ENCODE measurements around the gene KCNQ1.
A peak's percentile ranks its signal among the peaks of the same experiment; 100 is the strongest.

The KCNQ1 gene

DNA sequence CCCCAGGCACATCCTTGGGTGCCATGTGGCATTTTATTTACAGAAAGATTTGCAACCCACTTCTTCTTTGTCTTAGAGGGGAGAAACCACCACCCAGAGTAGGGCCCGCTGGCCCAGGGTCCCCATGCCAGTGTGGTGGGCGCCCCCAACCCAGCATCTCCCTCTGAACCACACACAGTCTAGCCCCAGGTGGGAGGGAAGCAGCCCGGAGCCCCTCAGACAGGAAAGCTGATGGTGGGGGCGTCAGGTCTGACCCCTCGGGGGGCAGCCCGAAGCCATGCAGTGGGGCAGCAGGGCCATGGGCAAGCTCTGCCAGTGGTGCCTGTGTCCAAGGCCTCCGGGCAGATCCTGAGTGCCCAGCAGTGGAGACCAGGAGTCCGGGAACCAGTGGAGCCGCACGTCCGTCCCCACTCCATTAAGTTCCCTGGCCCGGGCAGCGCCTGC is 12.2 kb upstream of the KCNQ1 start:
- no peak for TF ChIP-seq PAX5 (IDR thresholded peaks at IDR 0.05; ENCODE audit: insufficient read depth, low read length, severe bottlenecking)
- no peak for TF ChIP-seq POU2F2 (IDR thresholded peaks at IDR 0.05; ENCODE audit: low read depth, low read length)
- TF ChIP-seq POLR2AphosphoS5 (IDR thresholded peaks at IDR 0.05; ENCODE audit: low read depth, low read length) = no peak
- no peak for TF ChIP-seq SPI1 (IDR thresholded peaks at IDR 0.05; ENCODE audit: low read depth, low read length)
- no peak for TF ChIP-seq POLR2A (IDR thresholded peaks at IDR 0.05; ENCODE audit: low read depth, low read length)
- TF ChIP-seq TAF1 (IDR thresholded peaks at IDR 0.05; ENCODE audit: low read depth, low read length) = no peak
- FAIRE-seq (no peak), DNase-seq (ENCODE audit: insufficient read length, low spot score) (no peak)

- FAIRE-seq = no peak
- no peak for TF ChIP-seq SPI1 (IDR thresholded peaks at IDR 0.05; ENCODE audit: low read depth, low read length)
- TF ChIP-seq TAF1 (IDR thresholded peaks at IDR 0.05; ENCODE audit: low read depth, low read length) = no peak
- TF ChIP-seq PAX5 (IDR thresholded peaks at IDR 0.05; ENCODE audit: insufficient read depth, low read length, severe bottlenecking) = no peak
- TF ChIP-seq POU2F2 (IDR thresholded peaks at IDR 0.05; ENCODE audit: low read depth, low read length) = no peak
- no peak for TF ChIP-seq POLR2A (IDR thresholded peaks at IDR 0.05; ENCODE audit: low read depth, low read length)
- TF ChIP-seq POLR2AphosphoS5 (IDR thresholded peaks at IDR 0.05; ENCODE audit: low read depth, low read length) = no peak
Measured at GRCh38 chr11:2433106-2433925, 11.5 kb upstream of the KCNQ1 start.

DNA sequence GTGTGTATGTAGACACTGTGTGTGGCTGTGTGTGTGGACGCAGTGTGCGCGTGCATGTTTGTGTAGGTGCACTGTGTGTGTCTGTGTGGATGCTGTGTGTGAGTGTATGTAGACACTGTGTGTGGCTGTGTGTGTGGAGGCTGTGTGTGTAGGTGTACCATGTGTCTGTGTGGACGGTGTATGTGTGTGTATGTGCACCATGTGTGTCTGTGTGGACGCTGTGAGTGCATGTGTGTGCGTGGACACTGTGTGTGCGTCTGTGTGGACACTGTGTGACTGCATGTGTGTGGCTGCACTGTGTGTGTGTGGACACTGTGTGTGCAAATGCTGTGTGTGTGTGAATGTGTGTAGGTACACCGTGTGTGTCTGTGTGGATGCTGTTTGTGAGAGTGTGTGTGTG is 10.8 kb upstream of the KCNQ1 start:
- no peak for TF ChIP-seq TAF1 (IDR thresholded peaks at IDR 0.05; ENCODE audit: low read depth, low read length)
- no peak for TF ChIP-seq POU2F2 (IDR thresholded peaks at IDR 0.05; ENCODE audit: low read depth, low read length)
- no peak for TF ChIP-seq POLR2A (IDR thresholded peaks at IDR 0.05; ENCODE audit: low read depth, low read length)
- TF ChIP-seq PAX5 (IDR thresholded peaks at IDR 0.05; ENCODE audit: insufficient read depth, low read length, severe bottlenecking) = no peak
- no peak for TF ChIP-seq SPI1 (IDR thresholded peaks at IDR 0.05; ENCODE audit: low read depth, low read length)
- TF ChIP-seq POLR2AphosphoS5 (IDR thresholded peaks at IDR 0.05; ENCODE audit: low read depth, low read length) = no peak
- peak; percentile 70 for FAIRE-seq
- no peak for DNase-seq (ENCODE audit: insufficient read length, low spot score)

More at GRCh38 chr11:2433106-2433925, 11.5 kb upstream of the KCNQ1 start:
- DNase-seq (ENCODE audit: insufficient read length, low spot score) = no peak

GRCh38 chr11:2434506-2435255 is 10.1 kb upstream of the KCNQ1 start:
- no peak for FAIRE-seq
- no peak for DNase-seq (ENCODE audit: insufficient read length, low spot score)
- TF ChIP-seq POLR2AphosphoS5 (IDR thresholded peaks at IDR 0.05; ENCODE audit: low read depth, low read length) (no peak), POU2F2 (IDR thresholded peaks at IDR 0.05; ENCODE audit: low read depth, low read length) (no peak), PAX5 (IDR thresholded peaks at IDR 0.05; ENCODE audit: insufficient read depth, low read length, severe bottlenecking) (no peak), POLR2A (IDR thresholded peaks at IDR 0.05; ENCODE audit: low read depth, low read length) (no peak), TAF1 (IDR thresholded peaks at IDR 0.05; ENCODE audit: low read depth, low read length) (no peak)

DNA sequence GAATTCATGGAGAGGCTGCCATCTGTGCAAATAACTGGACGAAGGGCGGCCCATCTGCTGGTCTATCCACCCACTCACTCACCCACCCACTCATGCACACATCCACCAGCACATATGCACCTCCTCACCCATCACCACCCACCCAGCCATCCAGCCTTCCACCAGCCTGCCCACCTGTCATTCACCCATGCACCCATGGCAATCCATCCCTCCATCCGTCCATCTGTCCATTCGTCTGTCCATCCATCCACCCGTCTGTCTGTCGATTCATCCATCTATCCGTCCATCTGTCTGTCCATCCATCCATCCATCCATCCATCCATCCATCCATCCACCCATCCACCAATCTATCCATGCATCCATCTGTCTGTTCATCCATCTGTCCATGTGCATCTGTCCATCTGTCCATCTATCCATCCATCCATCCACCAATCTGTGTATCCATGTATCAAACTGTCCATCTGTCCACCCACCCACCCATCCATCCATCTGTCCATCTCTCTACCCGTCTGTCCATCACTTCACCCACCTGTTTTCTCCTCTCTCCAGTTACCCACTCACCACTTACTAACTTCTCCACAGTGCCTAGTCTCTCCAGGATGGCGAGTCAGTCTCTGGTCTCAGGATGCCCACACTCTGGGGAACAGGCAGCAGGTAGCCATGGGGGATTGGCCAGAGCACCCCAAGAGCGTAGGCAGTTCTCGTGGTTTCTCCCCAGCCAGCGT is 9.4 kb upstream of the KCNQ1 start:
- TF ChIP-seq TAF1 (IDR thresholded peaks at IDR 0.05; ENCODE audit: low read depth, low read length) (no peak), POLR2A (IDR thresholded peaks at IDR 0.05; ENCODE audit: low read depth, low read length) (no peak), POLR2AphosphoS5 (IDR thresholded peaks at IDR 0.05; ENCODE audit: low read depth, low read length) (no peak), PAX5 (IDR thresholded peaks at IDR 0.05; ENCODE audit: insufficient read depth, low read length, severe bottlenecking) (no peak), POU2F2 (IDR thresholded peaks at IDR 0.05; ENCODE audit: low read depth, low read length) (no peak), SPI1 (IDR thresholded peaks at IDR 0.05; ENCODE audit: low read depth, low read length) (no peak)
- FAIRE-seq = no peak
- DNase-seq (ENCODE audit: insufficient read length, low spot score) = no peak

DNA sequence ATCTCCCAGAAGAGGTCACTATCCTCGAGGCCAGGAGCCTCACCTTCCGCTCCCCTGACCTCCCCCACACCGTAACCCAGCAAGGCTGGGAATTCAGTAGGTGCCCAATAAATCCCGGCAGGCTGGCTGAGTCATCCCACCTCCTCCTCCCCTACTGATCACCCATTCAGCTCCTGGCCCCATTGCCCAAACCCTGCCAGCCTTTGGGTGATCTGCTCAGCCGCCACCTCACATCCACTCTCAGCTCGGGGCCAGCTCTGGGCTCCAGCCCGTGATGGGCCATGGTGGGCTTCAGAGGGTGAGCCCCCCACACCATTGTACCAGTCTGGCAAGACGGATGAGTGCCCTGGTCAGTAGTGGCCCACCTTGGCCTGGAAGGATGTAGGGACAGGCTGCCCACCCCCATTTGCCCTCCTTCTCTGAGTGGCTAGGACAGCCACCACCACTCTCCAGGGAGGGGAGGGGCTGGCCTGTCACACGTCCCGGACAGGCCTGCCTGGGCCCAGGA is 8.7 kb upstream of the KCNQ1 start:
- no peak for TF ChIP-seq SPI1 (IDR thresholded peaks at IDR 0.05; ENCODE audit: low read depth, low read length)
- TF ChIP-seq TAF1 (IDR thresholded peaks at IDR 0.05; ENCODE audit: low read depth, low read length) = no peak
- no peak for TF ChIP-seq PAX5 (IDR thresholded peaks at IDR 0.05; ENCODE audit: insufficient read depth, low read length, severe bottlenecking)
- no peak for TF ChIP-seq POLR2A (IDR thresholded peaks at IDR 0.05; ENCODE audit: low read depth, low read length)
- TF ChIP-seq POU2F2 (IDR thresholded peaks at IDR 0.05; ENCODE audit: low read depth, low read length) = no peak
- no peak for TF ChIP-seq POLR2AphosphoS5 (IDR thresholded peaks at IDR 0.05; ENCODE audit: low read depth, low read length)
- DNase-seq (ENCODE audit: insufficient read length, low spot score) (no peak), FAIRE-seq (no peak)

- FAIRE-seq = no peak
- TF ChIP-seq POU2F2 (IDR thresholded peaks at IDR 0.05; ENCODE audit: low read depth, low read length) (no peak), PAX5 (IDR thresholded peaks at IDR 0.05; ENCODE audit: insufficient read depth, low read length, severe bottlenecking) (no peak)
Measured at GRCh38 chr11:2436521-2437031, 8.2 kb upstream of the KCNQ1 start.

GRCh38 chr11:2437516-2437915 is 7.3 kb upstream of the KCNQ1 start:
- FAIRE-seq (no peak), DNase-seq (ENCODE audit: insufficient read length, low spot score) (no peak)
- no peak for TF ChIP-seq POU2F2 (IDR thresholded peaks at IDR 0.05; ENCODE audit: low read depth, low read length)
- no peak for TF ChIP-seq POLR2AphosphoS5 (IDR thresholded peaks at IDR 0.05; ENCODE audit: low read depth, low read length)
- TF ChIP-seq SPI1 (IDR thresholded peaks at IDR 0.05; ENCODE audit: low read depth, low read length) = no peak
- TF ChIP-seq POLR2A (IDR thresholded peaks at IDR 0.05; ENCODE audit: low read depth, low read length) = no peak
- TF ChIP-seq TAF1 (IDR thresholded peaks at IDR 0.05; ENCODE audit: low read depth, low read length) = no peak
- TF ChIP-seq PAX5 (IDR thresholded peaks at IDR 0.05; ENCODE audit: insufficient read depth, low read length, severe bottlenecking) = no peak

More at GRCh38 chr11:2436521-2437031, 8.2 kb upstream of the KCNQ1 start:
- DNase-seq (ENCODE audit: insufficient read length, low spot score) = no peak

Measured in GM12891 (cell line).